DOHH2 (cell line): ENCODE data around the gene HELZ.

Source experiments
- H3F3A ChIP-seq: fragments of 200-600 bp; sonication (generic), shearing (Covaris generic); 2 replicates; pipeline ENCODE4 v1.6.0; 2016; ENCODE audit warnings: antibody characterized with exemption, mild to moderate bottlenecking; ENCODE audit not compliant: control insufficient read depth, insufficient read depth
- H3K27ac ChIP-seq: fragments of 200-600 bp; sonication (generic); 2 replicates; pipeline ENCODE4 v1.5.1; 2014; ENCODE audit warnings: low read depth, mild to moderate bottlenecking, low read length, moderate library complexity
- H3K27me3 ChIP-seq: fragments of 200-600 bp; sonication (generic); 2 replicates; pipeline ENCODE4 v1.6.1; 2014; ENCODE audit warnings: mild to moderate bottlenecking, low read length, mixed read lengths; ENCODE audit not compliant: control insufficient read depth
- H3K36me3 ChIP-seq: fragments of 200-600 bp; sonication (generic); 2 replicates; pipeline ENCODE4 v1.6.1; 2014; ENCODE audit warnings: mild to moderate bottlenecking, low read length, moderate library complexity, mixed read lengths; ENCODE audit not compliant: control insufficient read depth
- H3K4me1 ChIP-seq: fragments of 200-600 bp; sonication (generic); 2 replicates; pipeline ENCODE4 v1.6.1; 2014; ENCODE audit warnings: mild to moderate bottlenecking, low read length, mixed read lengths; ENCODE audit not compliant: control insufficient read depth
- H3K4me2 ChIP-seq: fragments of 200-600 bp; sonication (generic); 2 replicates; pipeline ENCODE4 v1.6.0; 2014; ENCODE audit warnings: mild to moderate bottlenecking, low read length, moderate library complexity
- H3K4me3 ChIP-seq: fragments of 200-600 bp; sonication (generic); 2 replicates; pipeline ENCODE4 v1.5.1; 2014; ENCODE audit warnings: mild to moderate bottlenecking, low read length, mixed read lengths
- H3K79me2 ChIP-seq: fragments of 200-600 bp; sonication (generic); 2 replicates; pipeline ENCODE4 v1.6.1; 2014; ENCODE audit warnings: mild to moderate bottlenecking, low read length, mixed read lengths; ENCODE audit not compliant: control insufficient read depth
- H3K9me2 ChIP-seq: fragments of 200-600 bp; sonication (generic); replicated peaks from 2 replicates; pipeline ENCODE4 v1.6.1; 2014; ENCODE audit warnings: mild to moderate bottlenecking, low read length, mixed read lengths; ENCODE audit not compliant: control insufficient read depth
- H3K9me3 ChIP-seq: fragments of 200-600 bp; sonication (generic); 2 replicates; pipeline ENCODE4 v1.6.1; 2014; ENCODE audit warnings: antibody characterized with exemption, low read length, mixed read lengths; ENCODE audit not compliant: control insufficient read depth, insufficient read depth
- H4K20me1 ChIP-seq: fragments of 200-600 bp; sonication (generic); 2 replicates; pipeline ENCODE4 v1.6.0; 2014; ENCODE audit warnings: low read depth, mild to moderate bottlenecking, antibody characterized with exemption, low read length, moderate library complexity; ENCODE audit not compliant: control insufficient read depth, insufficient read depth
- CTCF ChIP-seq: fragments of 200-600 bp; sonication (generic); IDR thresholded peaks from one replicate; pipeline ENCODE4 v1.5.1; 2014; ENCODE audit warnings: antibody characterized with exemption, mild to moderate bottlenecking, low read depth, low read length; ENCODE audit not compliant: poor library complexity, severe bottlenecking
- EZH2phosphoT487 ChIP-seq: fragments of 200-600 bp; sonication (generic); IDR thresholded peaks from 2 replicates; pipeline ENCODE4 v1.6.1; 2017; ENCODE audit warnings: borderline replicate concordance, mild to moderate bottlenecking, antibody characterized with exemption, low read length, moderate library complexity, mixed read lengths

HELZ gene

GRCh38 chr17:67178555-67178954 lies 66.4 kb downstream of the HELZ start:
- Histone ChIP-seq H3F3A (no peaks in the 10 kb centered on the region), H3K9me2 (no peaks in the 10 kb centered on the region), H3K27ac (no peak overlapping the region), H3K27me3 (no peaks in the 10 kb centered on the region), H3K4me3 (no peak overlapping the region), H3K9me3 (no peaks in the 10 kb centered on the region), H3K4me2 (no peak overlapping the region), H3K36me3 (peaks cover 36% of the 10 kb centered on the region), H4K20me1 (no peaks in the 10 kb centered on the region), H3K79me2 (no peaks in the 10 kb centered on the region), H3K4me1 (no peaks in the 10 kb centered on the region)
- TF ChIP-seq EZH2phosphoT487 (no peak), CTCF (no peak)

DNA sequence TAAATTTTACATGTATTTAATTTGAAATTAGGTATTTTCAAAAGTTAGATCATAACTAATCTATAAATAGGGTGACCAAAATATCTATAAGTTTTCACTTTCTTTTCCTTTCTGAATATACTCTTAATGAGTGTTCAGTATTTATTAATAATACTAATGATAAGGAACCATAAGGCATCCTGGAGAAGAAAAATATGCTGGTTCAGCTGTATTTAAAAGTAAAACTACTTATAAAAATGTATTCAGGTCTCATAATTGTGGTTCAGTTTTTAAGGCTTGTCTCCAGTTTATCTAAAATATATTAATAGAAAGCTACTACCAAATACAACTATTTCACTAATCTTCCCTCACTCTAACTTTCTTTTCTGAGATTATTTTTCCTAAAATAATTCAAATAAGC lies 67.3 kb downstream of the HELZ start:
- Histone ChIP-seq H3K9me3 (no peaks in the 10 kb centered on the region), H3K4me3 (no peak overlapping the region), H3F3A (no peaks in the 10 kb centered on the region), H3K4me1 (no peaks in the 10 kb centered on the region), H3K4me2 (no peak overlapping the region), H3K36me3 (peaks cover 37% of the 10 kb centered on the region), H3K27me3 (no peaks in the 10 kb centered on the region), H4K20me1 (no peaks in the 10 kb centered on the region), H3K9me2 (no peaks in the 10 kb centered on the region), H3K79me2 (no peaks in the 10 kb centered on the region), H3K27ac (no peak overlapping the region)
- no peak for TF ChIP-seq CTCF
- no peak for TF ChIP-seq EZH2phosphoT487

DNA sequence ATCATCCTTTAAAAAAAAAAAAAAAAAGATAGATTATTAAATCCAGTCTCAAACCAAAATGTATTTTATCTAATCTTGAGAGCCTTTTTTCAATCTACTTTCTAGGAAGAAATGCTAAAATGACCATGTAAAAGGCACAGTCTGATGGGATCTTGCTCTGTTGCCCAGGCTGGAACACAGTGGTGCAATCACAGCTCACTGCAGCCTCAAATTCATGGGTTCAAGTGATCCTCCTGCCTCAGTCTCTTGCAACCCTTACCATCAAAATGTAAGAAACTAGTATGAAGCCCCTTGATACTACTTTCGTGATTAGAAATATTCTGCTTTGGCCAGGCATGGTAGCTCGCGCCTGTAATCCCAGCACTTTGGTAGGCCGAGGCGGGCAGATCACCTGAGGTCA lies 70.8 kb downstream of the HELZ start:
- TF ChIP-seq CTCF, result no peak
- TF ChIP-seq EZH2phosphoT487, result no peak
- H3K4me2 ChIP-seq, result no peak overlapping the region
- H3K9me3 ChIP-seq, result no peaks in the 10 kb centered on the region
- no peak overlapping the region for H3K27ac ChIP-seq
- H3K36me3 ChIP-seq, result peaks cover 37% of the 10 kb centered on the region
- no peak overlapping the region for H3K4me3 ChIP-seq
- no peaks in the 10 kb centered on the region for H3K79me2 ChIP-seq
- H3F3A ChIP-seq, result no peaks in the 10 kb centered on the region
- peaks cover 13% of the 10 kb centered on the region for H3K4me1 ChIP-seq
- H4K20me1 ChIP-seq, result no peaks in the 10 kb centered on the region
- no peaks in the 10 kb centered on the region for H3K27me3 ChIP-seq
- H3K9me2 ChIP-seq, result no peaks in the 10 kb centered on the region

DNA sequence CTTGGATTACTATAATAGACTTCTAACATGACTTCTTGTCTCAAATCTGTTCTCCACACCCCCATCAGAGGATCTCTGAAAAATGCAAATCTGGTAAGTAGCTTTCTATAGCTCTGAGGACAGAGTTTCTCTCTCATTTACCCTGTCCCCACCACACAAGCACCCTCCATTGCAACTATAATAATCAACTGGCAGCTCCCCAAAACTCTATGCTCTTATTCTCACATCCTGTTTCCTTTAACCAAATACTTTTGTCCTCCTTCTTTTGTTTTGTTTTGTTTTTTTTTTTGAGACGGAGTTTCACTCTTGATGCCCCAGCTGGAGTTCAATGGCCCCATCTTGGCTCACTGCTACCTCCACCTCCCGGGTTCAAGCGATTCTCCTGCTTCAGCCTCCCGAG lies 73.4 kb downstream of the HELZ start:
- Histone ChIP-seq H3K4me3 (no peak overlapping the region), H3K27me3 (no peaks in the 10 kb centered on the region), H3K27ac (no peak overlapping the region), H3K36me3 (peaks cover 28% of the 10 kb centered on the region), H4K20me1 (no peaks in the 10 kb centered on the region), H3K9me3 (no peaks in the 10 kb centered on the region), H3K9me2 (no peaks in the 10 kb centered on the region), H3K4me2 (no peak overlapping the region), H3K4me1 (peaks cover 13% of the 10 kb centered on the region), H3K79me2 (no peaks in the 10 kb centered on the region), H3F3A (no peaks in the 10 kb centered on the region; the same call in 1 of the 2 replicates)
- no peak for TF ChIP-seq CTCF
- TF ChIP-seq EZH2phosphoT487, result no peak
